GM19239 (cell line): Measurements from ENCODE around the gene GDAP1L1.
A peak's percentile ranks its signal among the peaks of the same experiment; 100 is the strongest.
"Not testable (repeated sequence)": the region's sequence is repeated elsewhere in the genome, so short reads cannot be mapped to it uniquely, and the experiment has no call there.

Experiments used
- DNase-seq: peaks from one replicate; pipeline ENCODE4 v3.0.0; 2011; ENCODE audit warnings: low spot score; ENCODE audit not compliant: insufficient read length
- FAIRE-seq: peaks from 2 replicates; lab custom pipeline; 2011; peaks lifted over from hg19 to GRCh38; lab: Jason Lieb, UNC

GDAP1L1 gene

GRCh38 chr20:44296011-44296410 is 48.9 kb downstream of the GDAP1L1 start:
- FAIRE-seq (no peak), DNase-seq (no peak)

GRCh38 chr20:44297721-44298120 is 50.6 kb downstream of the GDAP1L1 start:
- FAIRE-seq = no peak

GRCh38 chr20:44299011-44299535 is 52.0 kb downstream of the GDAP1L1 start:
- not testable (repeated sequence) for FAIRE-seq

More at GRCh38 chr20:44297721-44298120, 50.6 kb downstream of the GDAP1L1 start:
- DNase-seq = no peak

GRCh38 chr20:44301285-44301684 is 54.2 kb downstream of the GDAP1L1 start:
- FAIRE-seq = no peak

More at GRCh38 chr20:44299011-44299535, 52.0 kb downstream of the GDAP1L1 start:
- DNase-seq = not testable (repeated sequence)

GRCh38 chr20:44302026-44302669 is 55.0 kb downstream of the GDAP1L1 start:
- no peak for DNase-seq
- FAIRE-seq = no peak

More at GRCh38 chr20:44301285-44301684, 54.2 kb downstream of the GDAP1L1 start:
- no peak for DNase-seq

- DNase-seq (no peak), FAIRE-seq (no peak)
These were observed 55.6 kb downstream of the GDAP1L1 start for GRCh38 chr20:44302736-44303135.

- FAIRE-seq = no peak
These were observed 57.3 kb downstream of the GDAP1L1 start for GRCh38 chr20:44304383-44304782.

GRCh38 chr20:44306927-44307326 is 59.8 kb downstream of the GDAP1L1 start:
- no peak for DNase-seq
- FAIRE-seq = no peak

More at GRCh38 chr20:44304383-44304782, 57.3 kb downstream of the GDAP1L1 start:
- DNase-seq = no peak

GRCh38 chr20:44309763-44310663 is 62.9 kb downstream of the GDAP1L1 start:
- FAIRE-seq (no peak), DNase-seq (no peak)

GRCh38 chr20:44310664-44311639 is 63.8 kb downstream of the GDAP1L1 start, which contains the start of gene FITM2:
Gene FITM2, minus strand, starts transcription at chr20:44311202. Its CDS starts 54 bp downstream, at chr20:44311148.
- DNase-seq (peak; percentile 99), FAIRE-seq (peak; percentile 89)

- DNase-seq (no peak), FAIRE-seq (no peak)
These were observed 67.8 kb downstream of the GDAP1L1 start for GRCh38 chr20:44314870-44315269.

GRCh38 chr20:44319839-44320422 is 72.8 kb downstream of the GDAP1L1 start:
- FAIRE-seq (no peak), DNase-seq (no peak)

- FAIRE-seq (no peak), DNase-seq (no peak)
These were observed 77.2 kb downstream of the GDAP1L1 start for GRCh38 chr20:44324343-44324742.

GRCh38 chr20:44326391-44327159 is 79.5 kb downstream of the GDAP1L1 start:
- DNase-seq = no peak
- no peak for FAIRE-seq

- not testable (repeated sequence) for FAIRE-seq
These were observed 80.6 kb downstream of the GDAP1L1 start for GRCh38 chr20:44327748-44328147.

GRCh38 chr20:44328428-44328827 is 81.3 kb downstream of the GDAP1L1 start:
- DNase-seq = no peak
- FAIRE-seq = no peak

More at GRCh38 chr20:44327748-44328147, 80.6 kb downstream of the GDAP1L1 start:
- DNase-seq = not testable (repeated sequence)
